HG02678 (cell line): Measurements from ENCODE around the gene DPYD.

ENCODE experiments used
- ATAC-seq: cut with Tn5 transposase; IDR thresholded peaks from one replicate; pipeline ENCODE4 v1.9.1; 2021; ENCODE audit warnings: mild to moderate bottlenecking, moderate library complexity; ENCODE audit not compliant: unreplicated experiment

The DPYD gene

GRCh38 chr1:97630948-97631347, 289.9 kb downstream of the DPYD start:
- ATAC-seq: no peak

GRCh38 chr1:97630281-97630680, 290.6 kb downstream of the DPYD start:
- ATAC-seq: no peak

DNA sequence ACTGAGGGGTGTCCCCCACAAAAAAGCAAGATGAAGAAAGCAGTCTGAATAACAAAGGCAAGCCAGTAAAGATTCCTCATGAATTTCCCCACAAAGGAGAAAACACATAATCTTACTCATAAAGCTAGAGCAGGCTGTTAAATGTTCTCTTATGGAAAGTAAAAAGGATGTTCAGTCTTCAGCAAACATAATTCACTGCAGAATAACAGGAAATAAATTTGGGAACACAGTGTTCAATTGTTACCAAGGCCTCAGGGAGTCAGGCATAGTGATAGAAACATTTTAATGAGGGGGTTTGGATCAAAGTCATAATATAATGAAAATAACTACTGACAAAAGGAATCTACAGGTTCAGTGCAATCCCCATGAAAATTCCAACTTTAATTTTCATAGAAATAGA, 297.6 kb downstream of the DPYD start:
- ATAC-seq: no peak

- no peak for ATAC-seq
These were observed 298.9 kb downstream of the DPYD start for GRCh38 chr1:97621955-97622354.

DNA sequence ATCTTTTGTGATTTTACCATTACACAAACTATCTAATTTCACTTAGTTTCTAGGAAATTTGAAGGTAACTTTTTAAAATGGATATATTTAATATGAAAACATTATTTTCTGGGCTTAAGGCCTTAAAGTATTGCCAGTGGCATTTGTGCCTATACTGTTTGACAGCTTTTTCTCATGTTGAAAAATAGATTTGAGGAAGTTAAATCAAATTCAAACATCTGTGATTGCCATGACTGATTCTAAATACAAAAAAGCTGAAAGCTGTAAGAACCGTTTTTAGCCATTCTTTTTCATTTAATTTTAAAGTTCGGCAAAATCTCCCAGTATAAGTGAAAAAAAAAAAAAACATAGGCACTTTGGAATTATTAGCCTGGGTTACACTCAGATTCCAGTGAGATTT, 301.1 kb downstream of the DPYD start:
- ATAC-seq: no peak

- peak; percentile 58 for ATAC-seq
These were observed 310.1 kb downstream of the DPYD start for GRCh38 chr1:97610748-97611147.

DNA sequence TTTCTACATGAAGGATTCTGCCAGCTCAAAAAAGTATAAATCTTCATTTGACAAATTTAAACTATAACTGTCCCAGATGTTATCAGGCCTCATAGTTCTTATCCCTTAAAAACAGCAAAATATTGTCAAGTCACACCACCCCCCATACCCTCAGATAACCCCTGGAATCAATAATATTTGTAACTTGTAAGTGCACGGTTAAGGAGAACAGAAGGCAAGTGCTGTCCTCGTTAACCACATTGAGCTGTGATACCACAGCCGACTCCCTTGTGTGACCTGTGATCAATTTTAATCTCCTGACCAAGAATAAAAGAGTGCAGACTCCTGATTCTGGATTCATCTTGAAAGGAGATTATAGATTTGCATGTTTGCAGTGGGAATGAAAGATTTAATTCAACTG, 310.7 kb downstream of the DPYD start:
- ATAC-seq: no peak

DNA sequence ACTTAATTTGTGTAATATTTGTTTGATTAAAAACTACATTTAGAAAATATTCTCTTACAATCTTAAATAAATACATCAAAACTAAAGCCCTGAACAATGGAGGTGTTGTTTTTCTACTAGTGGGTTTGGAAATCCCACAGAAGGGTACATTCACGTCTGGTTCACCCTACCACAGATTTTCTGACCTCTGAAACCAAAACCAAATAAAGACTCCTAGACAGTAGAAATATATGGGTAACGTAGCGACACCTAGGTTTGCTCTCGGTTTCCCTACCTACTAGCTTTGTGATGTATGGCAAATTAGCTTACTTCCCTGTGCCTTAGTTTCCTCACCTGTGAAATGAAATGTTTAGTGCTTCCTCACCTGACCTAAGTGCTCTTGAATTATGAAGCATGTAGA, 312.6 kb downstream of the DPYD start:
- peak; percentile 72 for ATAC-seq

- ATAC-seq: no peak
These were observed 317.1 kb downstream of the DPYD start for GRCh38 chr1:97603776-97604175.

DNA sequence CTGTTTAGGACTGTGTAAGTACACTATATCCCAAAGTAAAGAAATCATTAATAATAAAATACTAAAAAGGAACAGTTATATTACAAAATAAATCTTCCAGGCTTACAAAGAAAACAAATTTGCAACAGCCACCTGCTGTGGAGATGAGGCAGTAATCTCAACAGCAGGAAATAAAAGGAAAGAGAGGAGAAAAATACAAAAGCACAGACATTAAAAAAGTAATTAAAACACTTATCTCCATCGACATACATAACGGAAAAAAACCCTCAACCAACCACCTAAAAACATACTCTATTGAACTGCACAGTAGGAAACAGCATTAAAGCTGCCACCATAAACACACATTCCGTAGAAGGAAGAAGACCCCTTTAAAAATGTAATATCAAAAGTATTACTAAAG, 317.6 kb downstream of the DPYD start:
- no peak for ATAC-seq

- ATAC-seq: no peak
These were observed 321.4 kb downstream of the DPYD start for GRCh38 chr1:97599447-97599846.

DNA sequence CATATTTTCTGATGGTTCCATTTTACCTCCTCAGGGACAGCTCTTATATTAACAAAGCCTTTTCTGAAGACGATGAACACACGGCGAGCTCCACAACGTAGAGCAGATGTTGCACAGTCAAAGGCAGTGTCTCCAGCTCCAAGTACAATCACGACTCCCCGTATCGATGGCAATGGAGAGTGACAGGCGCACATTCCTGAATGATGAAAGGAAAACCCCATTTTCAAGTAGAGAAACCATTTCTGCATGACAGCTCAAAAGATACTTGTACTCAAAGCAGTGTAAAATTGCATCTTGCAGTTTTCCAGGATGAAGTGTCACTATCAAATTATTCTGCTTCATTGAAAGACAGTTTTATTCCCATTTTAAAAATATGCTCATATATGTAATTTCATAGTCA, 327.6 kb downstream of the DPYD start:
- no peak for ATAC-seq

- no peak for ATAC-seq
These were observed 332.1 kb downstream of the DPYD start for GRCh38 chr1:97588772-97589171.

GRCh38 chr1:97581614-97582051, 339.2 kb downstream of the DPYD start:
- no peak for ATAC-seq

GRCh38 chr1:97577613-97578012, 343.2 kb downstream of the DPYD start:
- ATAC-seq: no peak

GRCh38 chr1:97573553-97573952, 347.3 kb downstream of the DPYD start:
- no peak for ATAC-seq

- no peak for ATAC-seq
These were observed 348.3 kb downstream of the DPYD start for GRCh38 chr1:97572561-97572960.

DNA sequence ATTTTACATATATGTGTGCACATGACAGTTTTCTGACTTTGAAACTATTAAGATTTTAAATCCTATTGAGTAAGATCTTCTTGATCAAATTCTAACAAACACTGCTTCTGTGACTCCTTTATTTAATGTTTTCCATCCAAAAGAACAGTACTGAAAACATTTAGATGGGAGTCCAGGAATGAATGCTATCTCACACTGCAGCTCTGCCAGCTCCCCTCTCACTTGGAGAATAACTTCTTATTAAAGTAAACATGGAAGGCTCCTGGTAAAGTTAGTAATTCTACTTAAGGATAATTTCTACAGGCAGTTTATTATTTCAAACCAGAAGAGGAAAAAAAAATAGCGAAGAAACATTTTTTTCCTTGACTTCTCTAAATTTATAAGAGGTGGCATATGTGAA, 349.1 kb downstream of the DPYD start:
- no peak for ATAC-seq

GRCh38 chr1:97570691-97571090, 350.1 kb downstream of the DPYD start:
- ATAC-seq: no peak

DNA sequence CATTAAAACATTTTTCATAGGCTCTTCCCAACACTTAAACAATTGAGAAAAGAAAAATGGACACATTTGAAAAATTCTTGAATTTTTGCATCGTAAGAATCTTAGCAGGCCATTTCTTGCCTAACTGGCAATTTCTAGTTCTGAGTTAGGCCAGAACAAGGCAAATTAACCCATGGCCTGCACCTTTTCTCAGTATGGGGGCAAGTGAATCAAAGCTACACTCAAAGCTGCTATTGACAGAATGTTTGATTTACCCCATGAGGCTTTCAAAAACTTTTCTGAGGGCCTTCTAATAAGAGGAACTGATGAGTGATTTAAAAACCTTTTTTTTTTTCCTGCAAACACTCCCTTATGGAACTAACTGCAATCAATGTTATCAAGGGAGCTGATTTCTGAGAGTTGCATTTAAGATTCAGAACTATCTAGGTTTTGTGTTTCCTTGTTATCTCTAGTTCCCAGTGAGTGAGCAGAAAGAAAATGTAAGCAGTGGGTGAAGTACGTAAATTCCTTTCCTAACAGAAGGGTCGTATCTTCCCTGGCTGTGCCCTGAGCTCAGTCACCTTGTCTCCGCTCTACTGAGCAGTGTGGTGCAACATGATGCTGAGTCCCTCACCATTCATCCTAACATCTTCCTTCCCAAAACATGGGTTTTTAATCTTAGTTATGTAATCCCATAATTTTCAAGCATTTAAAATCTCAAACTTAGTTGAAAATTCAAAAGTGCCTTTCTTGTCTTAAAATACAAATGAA, 353.7 kb downstream of the DPYD start:
- no peak for ATAC-seq

GRCh38 chr1:97565886-97566285, 354.9 kb downstream of the DPYD start:
- no peak for ATAC-seq

- no peak for ATAC-seq
These were observed 356.9 kb downstream of the DPYD start for GRCh38 chr1:97563926-97564325.

DNA sequence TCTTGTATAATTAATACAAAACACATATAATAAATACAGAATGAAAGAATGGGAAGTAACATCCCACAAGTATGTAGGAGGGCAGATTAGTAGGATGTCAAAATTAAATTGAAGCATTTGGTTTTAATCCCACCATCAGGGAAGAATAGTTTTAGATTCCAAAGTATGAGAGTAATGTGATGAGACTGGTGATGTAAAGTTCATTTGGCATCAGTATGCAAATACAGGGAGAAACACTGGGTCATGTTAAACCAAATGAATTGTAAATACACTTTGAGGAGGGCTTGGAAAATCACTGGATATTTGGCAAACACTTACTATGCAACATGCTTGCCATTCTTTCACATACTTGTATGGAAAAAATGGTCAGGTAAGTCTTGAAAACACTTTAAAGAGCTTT, 358.8 kb downstream of the DPYD start:
- ATAC-seq: no peak
